Small intestine (tissue), 7 donors: Measurements from ENCODE around the gene ZSCAN26. TPM values are rescaled to one million over a fixed set of nuclear protein-coding genes. Genes with fewer than 3 reads are reported as not detected.
A peak's percentile ranks its signal among the peaks of the same experiment; 100 is the strongest.

Source experiments
- DNase-seq, 2 donors: peaks; one replicate each; pipeline versions ENCODE4 v3.0.0 to v3.0.0-alpha.2; 2013
- FAIRE-seq: peaks from 2 replicates; lab custom pipeline; 2012; peaks lifted over from hg19 to GRCh38; lab: Jason Lieb, UNC
- H3K27ac ChIP-seq, 3 donors: one replicate each; pipeline ENCODE4 v1.5.1; 2013; ENCODE audit warnings: low read length in 2 of 3, mild to moderate bottlenecking in 2 of 3, control low read depth in 1 of 3, inconsistent platforms in 1 of 3, low read depth in 1 of 3, moderate library complexity in 1 of 3
- H3K27me3 ChIP-seq, 3 donors: one replicate each; pipeline ENCODE4 v1.6.1; 2013; ENCODE audit warnings: low read length in 3 of 3, inconsistent platforms in 1 of 3; ENCODE audit not compliant: control insufficient read depth in 3 of 3, insufficient read depth in 3 of 3
- H3K36me3 ChIP-seq, 3 donors: one replicate each; pipeline ENCODE4 v1.6.1; 2013; ENCODE audit warnings: low read length in 3 of 3, inconsistent platforms in 1 of 3, low read depth in 1 of 3, mild to moderate bottlenecking in 1 of 3, moderate library complexity in 1 of 3; ENCODE audit not compliant: control insufficient read depth in 3 of 3, insufficient read depth in 2 of 3
- H3K4me1 ChIP-seq, 3 donors: one replicate each; pipeline ENCODE4 v1.6.1; 2013; ENCODE audit warnings: low read length in 2 of 3, inconsistent platforms in 1 of 3, low read depth in 1 of 3, mild to moderate bottlenecking in 1 of 3, moderate library complexity in 1 of 3; ENCODE audit not compliant: control insufficient read depth in 3 of 3, insufficient read depth in 2 of 3
- H3K4me3 ChIP-seq, 3 donors: one replicate each; pipeline ENCODE4 v1.5.1; 2013; ENCODE audit warnings: low read length in 3 of 3, control low read depth in 1 of 3, inconsistent platforms in 1 of 3, low read depth in 1 of 3, mild to moderate bottlenecking in 1 of 3, moderate library complexity in 1 of 3
- H3K9me3 ChIP-seq, 2 donors: one replicate each; pipeline ENCODE4 v1.6.1; 2013; ENCODE audit warnings: low read depth in 1 of 2, low read length in 1 of 2; ENCODE audit not compliant: control insufficient read depth in 2 of 2, insufficient read depth in 1 of 2
- WGBS, 3 donors: extraction: QIAGEN DNeasy Blood & Tissue Kit; methylation state at CpG; one replicate each; pipeline ENCODE4 v1.1.7; 2013; 5-methylcytosine and 5-hydroxymethylcytosine counted together
- polyA plus RNA-seq, 4 donors: library from polyadenylated mRNA; stranded (reverse) in 3 of 4; unstranded in 1 of 4; fragments of 200-250 nt in 3 of 4; fragments of 120-200 nt in 1 of 4; gene quantifications; one replicate each; pipeline versions ENCODE4 v1.2.1 to v1.2.3, GENCODE V29; 2013
- donor health status: healthy with polysubstance abuse.
- donor health status: control.
- donor health status: control.
- donor health status: Bipolar disorder and iron deficiency.
- donor health status: healthy.

The ZSCAN26 gene
- polyA plus RNA-seq, 4 donors, result 4.7 to 21.1 (median 6.7) TPM

DNA sequence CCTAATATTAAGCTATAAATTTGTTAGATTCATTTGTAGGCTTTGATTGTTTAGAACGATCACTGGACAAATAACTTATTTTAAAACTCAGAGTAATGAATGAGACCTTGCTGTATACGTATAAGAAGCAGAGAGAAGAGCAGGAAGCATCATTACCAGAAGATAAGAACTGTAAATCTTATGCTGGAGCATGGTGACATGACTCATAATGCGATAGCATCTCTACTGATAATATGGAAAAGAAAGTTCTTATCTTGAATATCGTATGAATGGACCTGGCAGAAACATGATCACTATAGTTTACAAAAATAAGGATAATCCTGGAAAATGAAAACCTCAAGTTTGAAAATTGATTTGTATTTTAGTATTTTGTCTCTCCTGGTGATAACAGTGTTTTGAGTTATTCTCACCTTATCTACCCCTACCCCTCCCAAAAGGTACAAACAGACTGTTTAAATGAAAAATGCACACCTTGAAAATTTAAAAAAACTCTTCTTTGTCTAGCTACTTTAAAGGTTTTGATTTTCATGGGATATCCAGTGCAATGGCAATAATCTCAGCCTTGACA is 2.0 kb upstream of the ZSCAN26 start:
- Histone ChIP-seq H3K27ac (no peak overlapping the region), H3K4me3 (no peak overlapping the region), H3K4me1 (peaks cover 0 to 4% (median 0%) of the 10 kb centered on the region in 3 donors), H3K36me3 (peaks cover 0 to 3% (median 0%) of the 10 kb centered on the region in 3 donors), H3K9me3 (peaks cover 0 to 11% of the 10 kb centered on the region in 2 donors), H3K27me3 (peaks cover 0 to 8% (median 0%) of the 10 kb centered on the region in 3 donors)
- no peak for FAIRE-seq
- 29 to 49% (median 39%) methylated on average over 4 of the region's 4 CpGs for WGBS, 3 donors
- no peak for DNase-seq

DNA sequence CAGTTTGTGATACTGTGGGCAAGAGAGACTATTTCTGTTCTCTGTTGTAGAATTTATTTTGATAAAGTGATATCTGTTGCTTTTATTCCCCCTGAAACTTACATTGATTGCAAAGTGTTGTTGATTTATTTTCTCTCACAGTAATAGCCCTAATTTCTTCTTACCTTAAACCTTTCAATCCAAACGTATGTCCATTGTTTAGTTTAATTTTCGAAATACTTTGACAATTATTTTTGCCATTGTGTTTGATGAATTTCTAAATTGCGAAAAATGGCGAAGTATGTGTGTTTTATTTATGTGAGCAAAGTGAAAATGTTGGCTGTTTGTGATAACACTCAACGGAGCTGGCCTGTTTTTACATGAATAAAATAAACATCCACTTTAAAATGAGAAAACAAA is 381 bp upstream of the ZSCAN26 start:
- Histone ChIP-seq H3K36me3 (peaks cover 0 to 3% (median 0%) of the 10 kb centered on the region in 3 donors), H3K27me3 (peaks cover 0 to 8% (median 0%) of the 10 kb centered on the region in 3 donors), H3K4me3 (peak overlapping the region in 2 of 3 donors; percentile 84 to 92), H3K27ac (peak overlapping the region in 1 of 3 donors; percentile 90), H3K4me1 (peaks cover 0 to 4% (median 0%) of the 10 kb centered on the region in 3 donors), H3K9me3 (peaks cover 0 to 6% of the 10 kb centered on the region in 2 donors)
- FAIRE-seq (no peak), DNase-seq (no peak)
- WGBS, 3 donors, result 8 to 11% (median 10%) methylated on average over 5 of the region's 5 CpGs

DNA sequence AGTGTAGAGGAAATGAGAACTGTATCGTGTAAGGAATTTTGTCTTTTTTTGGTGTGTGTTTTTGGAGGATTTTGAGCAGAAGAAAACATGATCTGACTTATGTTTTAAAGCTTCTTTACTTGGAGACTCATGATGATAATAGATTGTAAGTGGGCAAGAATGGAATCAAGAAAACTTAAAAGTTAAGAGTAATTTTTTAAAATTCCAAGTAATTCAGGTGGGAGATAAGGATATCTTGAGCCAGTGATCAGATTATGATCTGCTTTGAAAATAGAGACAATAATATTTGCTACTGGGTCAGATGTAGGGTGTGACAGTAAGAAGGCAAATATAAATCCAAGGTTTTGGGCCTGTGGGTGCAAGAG is 734 bp downstream of the ZSCAN26 start:
- H3K9me3 ChIP-seq, result no peaks in the 10 kb centered on the region
- 3 to 11% (median 4%) methylated on average over 1 of the region's 1 CpG for WGBS, 3 donors
- H3K36me3 ChIP-seq, result peaks cover 0 to 11% (median 2%) of the 10 kb centered on the region in 3 donors
- peak overlapping the region in 2 of 3 donors; percentile 84 to 92 for H3K4me3 ChIP-seq
- DNase-seq, result no peak
- no peaks in the 10 kb centered on the region for H3K27me3 ChIP-seq
- peaks cover 0 to 4% (median 0%) of the 10 kb centered on the region in 3 donors for H3K4me1 ChIP-seq
- FAIRE-seq, result no peak
- peak overlapping the region in 2 of 3 donors; percentile 65 to 90 for H3K27ac ChIP-seq

DNA sequence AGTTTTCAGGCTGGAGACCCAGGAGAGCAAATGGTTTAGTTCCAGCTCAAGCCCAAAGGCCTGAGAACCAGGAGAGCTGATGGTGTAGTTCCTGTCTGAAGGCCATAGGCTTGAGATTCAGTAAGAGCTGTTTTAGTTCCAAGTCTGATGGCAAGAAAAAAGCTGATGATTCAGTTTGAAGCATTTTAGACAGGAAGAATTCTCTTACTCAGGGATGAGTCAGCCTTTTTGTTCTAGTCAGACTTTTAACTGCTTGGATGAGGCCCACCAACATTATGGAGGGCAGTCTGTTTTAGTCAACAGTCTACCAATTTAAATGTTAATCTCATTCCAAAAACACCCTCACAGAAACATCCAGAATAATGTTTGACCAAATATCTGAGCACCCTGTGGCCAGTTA is 2.5 kb downstream of the ZSCAN26 start:
- Histone ChIP-seq H3K4me3 (no peak overlapping the region), H3K36me3 (peaks cover 0 to 22% (median 6%) of the 10 kb centered on the region in 3 donors), H3K27ac (no peak overlapping the region), H3K4me1 (peaks cover 0 to 4% (median 0%) of the 10 kb centered on the region in 3 donors), H3K9me3 (no peaks in the 10 kb centered on the region), H3K27me3 (no peaks in the 10 kb centered on the region)
- no peak for DNase-seq
- FAIRE-seq, result no peak

DNA sequence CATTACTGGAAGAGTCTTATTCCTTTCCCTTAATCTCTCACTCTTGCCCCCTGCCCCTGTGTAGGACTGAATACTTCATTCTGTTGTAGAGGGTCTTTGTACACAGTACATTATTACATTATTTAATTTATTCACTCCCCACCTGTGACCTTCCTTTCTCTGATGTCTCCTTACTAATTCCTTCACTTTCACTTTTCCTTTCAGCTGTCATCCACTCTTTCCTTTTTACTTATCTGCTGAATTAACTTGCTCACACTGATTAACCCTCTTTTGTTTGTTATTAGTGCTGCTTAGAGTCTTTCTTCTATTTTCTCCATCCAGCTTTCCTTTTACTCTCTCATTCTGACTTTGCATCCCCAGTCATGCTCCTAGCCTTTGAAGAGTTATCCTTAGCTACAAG is 7.9 kb downstream of the ZSCAN26 start:
- DNase-seq (peak in 1 of 2 donors; percentile 17), FAIRE-seq (no peak)
- H3K27me3 ChIP-seq, result no peaks in the 10 kb centered on the region
- H3K36me3 ChIP-seq, result peaks cover 0 to 22% (median 8%) of the 10 kb centered on the region in 3 donors
- H3K9me3 ChIP-seq, result no peaks in the 10 kb centered on the region
- no peaks in the 10 kb centered on the region for H3K4me1 ChIP-seq
- H3K27ac ChIP-seq, result no peak overlapping the region
- H3K4me3 ChIP-seq, result no peak overlapping the region

DNA sequence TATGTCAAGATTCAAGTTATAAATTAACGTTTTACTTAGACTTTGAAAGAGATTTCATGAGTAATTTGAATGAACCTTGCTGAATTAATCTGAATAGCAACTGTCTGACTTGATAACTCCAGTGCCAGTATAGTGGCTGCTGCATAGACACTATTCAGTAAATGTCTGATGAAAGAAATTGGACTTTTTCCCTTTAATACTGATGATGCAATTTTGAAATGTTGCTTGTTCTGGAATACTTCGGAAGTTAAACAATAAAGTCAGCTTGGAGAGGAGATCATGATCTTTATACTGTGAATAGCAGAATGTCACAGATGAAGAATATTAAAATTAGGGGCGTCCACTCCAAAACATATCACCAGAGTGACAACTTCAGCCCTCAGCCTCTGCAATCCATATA is 10.8 kb downstream of the ZSCAN26 start:
- no peak for FAIRE-seq
- 77 to 84% (median 79%) methylated on average over 3 of the region's 3 CpGs for WGBS, 3 donors

DNA sequence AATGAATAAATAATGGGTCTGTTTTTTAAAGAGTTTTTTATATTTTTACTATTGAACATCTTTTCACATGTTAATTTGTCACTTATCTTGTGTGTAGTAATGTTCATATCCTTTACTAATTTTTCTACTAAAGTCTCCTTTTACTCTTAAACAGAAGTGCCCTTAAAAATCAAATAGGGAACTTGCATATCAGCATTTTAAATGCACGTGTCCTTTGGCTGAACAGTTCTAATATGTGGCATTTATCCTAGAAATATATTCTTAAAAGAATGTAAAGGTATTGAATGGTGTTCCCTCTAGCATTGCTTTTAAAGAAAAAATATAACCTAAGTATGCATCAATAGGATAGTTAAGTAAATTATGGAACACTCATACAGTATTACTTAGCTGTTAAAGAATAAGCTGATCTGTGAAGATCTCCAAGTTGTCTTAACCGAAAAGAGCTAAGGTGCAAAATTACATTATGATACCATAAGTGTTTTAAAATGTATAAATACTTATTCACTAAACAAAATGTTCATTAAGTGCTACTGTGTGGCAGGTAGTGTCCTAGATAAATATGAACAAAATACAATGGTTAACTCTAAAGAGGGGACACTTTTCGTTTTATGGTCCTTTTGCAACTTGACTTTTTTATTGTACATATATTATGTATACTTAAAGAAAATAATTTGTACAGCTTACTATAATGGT is 13.8 kb downstream of the ZSCAN26 start:
- Histone ChIP-seq H3K27me3 (peaks cover 0 to 2% (median 0%) of the 10 kb centered on the region in 3 donors), H3K9me3 (peaks cover 0 to 5% of the 10 kb centered on the region in 2 donors), H3K4me1 (peaks cover 0 to 3% (median 3%) of the 10 kb centered on the region in 3 donors), H3K27ac (no peak overlapping the region), H3K4me3 (peak overlapping the region in 2 of 3 donors; percentile 53 to 75), H3K36me3 (peaks cover 0 to 9% (median 2%) of the 10 kb centered on the region in 3 donors)
- 33 to 47% (median 46%) methylated on average over 3 of the region's 3 CpGs for WGBS, 3 donors
- DNase-seq (no peak), FAIRE-seq (no peak)

More for the DNA sequence above, 10.8 kb downstream of the ZSCAN26 start:
- no peak overlapping the region for H3K27ac ChIP-seq
- H3K4me3 ChIP-seq, result no peak overlapping the region
- peaks cover 0 to 14% (median 6%) of the 10 kb centered on the region in 3 donors for H3K36me3 ChIP-seq
- DNase-seq, result no peak
- no peaks in the 10 kb centered on the region for H3K9me3 ChIP-seq
- H3K4me1 ChIP-seq, result peaks cover 0 to 3% (median 3%) of the 10 kb centered on the region in 3 donors
- H3K27me3 ChIP-seq, result peaks cover 0 to 2% (median 0%) of the 10 kb centered on the region in 3 donors

DNA sequence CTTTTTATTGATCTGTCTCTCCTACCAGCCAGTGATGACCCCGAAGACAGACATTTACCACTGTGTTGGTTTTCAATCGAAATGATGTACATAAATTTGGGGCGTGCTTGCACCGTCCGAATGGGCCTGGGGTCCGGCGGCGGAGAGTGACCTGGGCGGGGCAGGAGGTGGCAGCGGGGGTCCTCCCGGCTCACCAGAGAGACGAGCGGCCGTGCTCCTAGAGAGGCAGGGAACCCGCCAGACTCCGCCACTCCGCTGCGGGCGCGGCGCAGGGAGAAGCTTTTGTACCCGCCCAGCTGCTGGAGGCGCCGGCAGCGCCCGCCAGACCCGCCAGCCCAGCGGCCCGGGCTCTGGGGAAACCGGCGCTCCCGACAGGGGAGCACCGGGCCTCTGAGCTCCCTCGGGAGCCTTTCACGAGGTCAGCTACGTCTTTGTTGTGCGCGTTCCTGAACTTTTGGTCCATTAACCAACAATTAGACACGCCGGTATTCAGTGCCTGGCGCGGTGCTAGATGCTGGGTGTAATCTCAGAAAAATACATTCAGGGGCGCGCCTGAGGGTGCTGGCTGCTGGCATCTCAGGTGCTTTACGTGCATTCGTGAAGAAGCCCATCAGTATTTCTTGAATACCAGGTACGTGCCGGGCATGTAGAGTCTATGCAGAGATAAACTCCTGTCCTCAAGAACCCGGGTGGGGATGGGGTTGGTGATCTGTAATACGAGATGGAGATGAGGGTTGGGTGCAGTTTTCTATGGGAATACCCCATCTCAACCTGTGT is 14.5 kb downstream of the ZSCAN26 start, which contains the start of gene PGBD1:
Gene PGBD1 (plus strand): TSS at position 285 of the 777 bp plus-strand sequence. CDS start 2,242 bp downstream, outside the sequence.
- FAIRE-seq, result no peak
- Histone ChIP-seq H3K27ac (peak within 1 kb of the TSS in 2 of 3 donors; percentile 3 to 8), H3K4me3 (peak within 1 kb of the TSS; percentile 44 to 75 (median 53)), H3K4me1 (peaks cover 0 to 3% (median 3%) of the 10 kb centered on the region in 3 donors), H3K9me3 (peaks cover 0 to 5% of the 10 kb centered on the region in 2 donors), H3K36me3 (peaks cover 0 to 9% (median 0%) of the 10 kb centered on the region in 3 donors), H3K27me3 (peaks cover 0 to 2% (median 0%) of the 10 kb centered on the region in 3 donors)
- peak; percentile 39 to 75 for DNase-seq
- 0 to 1% (median 1%) methylated on average over 48 to 50 of the region's 50 CpGs for WGBS, 3 donors
